Uterus (tissue), 4 donors: Measurements from ENCODE around the gene ZC3H12A. TPM values are rescaled to one million over a fixed set of nuclear protein-coding genes. Genes with fewer than 3 reads are reported as not detected.
"Not testable (repeated sequence)": the region's sequence is repeated elsewhere in the genome, so short reads cannot be mapped to it uniquely, and the experiment has no call there.

Experiments
- DNase-seq, 2 donors: peaks; one replicate each; pipeline ENCODE4 v3.0.0-alpha.2; 2019 to 2020
- H3K27ac ChIP-seq, 2 donors: fragments of 200-600 bp; sonication (generic); 1 replicate in 1 of 2; 2 replicates in 1 of 2; pipeline ENCODE4 v1.5.1; 2016 to 2018
- H3K27me3 ChIP-seq, 2 donors: fragments of 200-600 bp; sonication (generic); one replicate each; pipeline ENCODE4 v1.5.1; 2018 to 2019; ENCODE audit warnings: control low read depth in 1 of 2
- H3K36me3 ChIP-seq, 2 donors: fragments of 200-600 bp; sonication (generic); one replicate each; pipeline ENCODE4 v1.5.1; 2019; ENCODE audit warnings: control low read depth in 1 of 2
- H3K4me1 ChIP-seq, 2 donors: fragments of 200-600 bp; sonication (generic); one replicate each; pipeline ENCODE4 v1.5.1; 2018 to 2019; ENCODE audit warnings: control low read depth in 1 of 2
- H3K4me3 ChIP-seq, 2 donors: fragments of 200-600 bp; sonication (generic); 1 replicate in 1 of 2; 2 replicates in 1 of 2; pipeline ENCODE4 v1.5.1; 2018 to 2019; ENCODE audit warnings: mild to moderate bottlenecking in 1 of 2
- H3K9me3 ChIP-seq, 2 donors: fragments of 200-600 bp; sonication (generic); one replicate each; pipeline ENCODE4 v1.5.1; 2019; ENCODE audit warnings: control low read depth in 1 of 2
- CTCF ChIP-seq, 4 experiments: fragments of 200-600 bp in 2 of 4; fragments of 450-650 bp in 2 of 4; sonication (generic) in 2 of 4; IDR thresholded peaks; one replicate each; pipeline ENCODE4 v1.5.1; 2016 to 2019; ENCODE audit warnings: antibody characterized with exemption in 4 of 4, mild to moderate bottlenecking in 2 of 4, moderate library complexity in 1 of 4
- POLR2A ChIP-seq, 2 donors: fragments of 450-650 bp; IDR thresholded peaks; one replicate each; pipeline ENCODE4 v1.6.1; 2016; ENCODE audit warnings: antibody characterized with exemption in 2 of 2, mild to moderate bottlenecking in 1 of 2, moderate library complexity in 1 of 2
- intact Hi-C: fragments of 100-400 bp; cut with DNase I; formaldehyde crosslinking; loops from one replicate; pipeline ENCODE4 v1.15.1; 2023; ENCODE audit warnings: low total_unique reads
- total RNA-seq, 4 donors: library from RNA; depleted of rRNA in 3 of 4; stranded (reverse); fragments of >200 nt in 3 of 4; gene quantifications; one replicate each; pipeline versions ENCODE4 v1.1.0 to v1.2.4, GENCODE V29; 2014 to 2023
- donor health status: DM: yes; HTN: yes; CAD: no.

ZC3H12A gene
- total RNA-seq, 4 donors from 2014 or later, result 2.5 to 11.5 (median 8.5) TPM

- peaks cover 0 to 6% of the 10 kb centered on the region in 2 donors for H3K4me1 ChIP-seq
- no peaks in the 10 kb centered on the region for H3K36me3 ChIP-seq
- peak overlapping the region; percentile 11 to 31 for H3K27ac ChIP-seq
- no peaks in the 10 kb centered on the region for H3K27me3 ChIP-seq
- TF ChIP-seq CTCF (IDR thresholded peaks at IDR 0.05) (no peak), POLR2A (IDR thresholded peaks at IDR 0.05) (no peak)
- no peak for DNase-seq
- intact Hi-C loops, result no loop called here
- no peak overlapping the region for H3K4me3 ChIP-seq
- no peaks in the 10 kb centered on the region for H3K9me3 ChIP-seq
Measured at GRCh38 chr1:37498872-37499617, 24.7 kb downstream of the ZC3H12A start.

- H3K4me3 ChIP-seq, result no peak overlapping the region
- H3K36me3 ChIP-seq, result no peaks in the 10 kb centered on the region
- intact Hi-C loops, result no loop called here
- no peaks in the 10 kb centered on the region for H3K27me3 ChIP-seq
- H3K27ac ChIP-seq, result no peak overlapping the region
- no peak for DNase-seq
- no peak for TF ChIP-seq POLR2A (IDR thresholded peaks at IDR 0.05)
- TF ChIP-seq CTCF (IDR thresholded peaks at IDR 0.05), result no peak
- H3K4me1 ChIP-seq, result peaks cover 0 to 6% of the 10 kb centered on the region in 2 donors
- H3K9me3 ChIP-seq, result no peaks in the 10 kb centered on the region
Measured at GRCh38 chr1:37501661-37502060, 27.3 kb downstream of the ZC3H12A start.

- peaks cover 0 to 6% of the 10 kb centered on the region in 2 donors for H3K4me1 ChIP-seq
- H3K27me3 ChIP-seq, result no peaks in the 10 kb centered on the region
- no peak overlapping the region for H3K27ac ChIP-seq
- intact Hi-C loops, result no loop called here
- no peak for DNase-seq
- no peak overlapping the region for H3K4me3 ChIP-seq
- no peaks in the 10 kb centered on the region for H3K9me3 ChIP-seq
- TF ChIP-seq CTCF (IDR thresholded peaks at IDR 0.05), result no peak
- TF ChIP-seq POLR2A (IDR thresholded peaks at IDR 0.05), result no peak
- no peaks in the 10 kb centered on the region for H3K36me3 ChIP-seq
Measured at GRCh38 chr1:37502104-37502503, 27.7 kb downstream of the ZC3H12A start.

GRCh38 chr1:37502791-37503190 is 28.4 kb downstream of the ZC3H12A start:
- H3K36me3 ChIP-seq, intact Hi-C loops, H3K4me1 ChIP-seq, H3K27ac ChIP-seq, DNase-seq, H3K4me3 ChIP-seq, H3K27me3 ChIP-seq, H3K9me3 ChIP-seq: not testable (repeated sequence)

- no peak for TF ChIP-seq CTCF (IDR thresholded peaks at IDR 0.05)
- no peak for TF ChIP-seq POLR2A (IDR thresholded peaks at IDR 0.05)
Measured at GRCh38 chr1:37506740-37507139, 32.4 kb downstream of the ZC3H12A start.

More at GRCh38 chr1:37506740-37507139, 32.4 kb downstream of the ZC3H12A start:
- Histone ChIP-seq H3K27ac (no peak overlapping the region), H3K36me3 (no peaks in the 10 kb centered on the region), H3K9me3 (no peaks in the 10 kb centered on the region), H3K4me3 (no peak overlapping the region), H3K4me1 (no peaks in the 10 kb centered on the region), H3K27me3 (no peaks in the 10 kb centered on the region)
- intact Hi-C loops, result no loop called here
- no peak for DNase-seq
